Keratinocyte (primary cell): Measurements from ENCODE around the gene DLGAP1. TPM values are rescaled to one million over a fixed set of nuclear protein-coding genes. Genes with fewer than 3 reads are reported as not detected.

Experiments used
- DNase-seq: peaks from one replicate; pipeline ENCODE4 v3.0.0-alpha.2; 2011; ENCODE audit warnings: low read depth, missing footprints, low spot score
- FAIRE-seq: peaks from 2 replicates; lab custom pipeline; 2011; peaks lifted over from hg19 to GRCh38; lab: Jason Lieb, UNC
- H2AFZ ChIP-seq: 2 replicates; pipeline ENCODE4 v1.6.0; 2012; ENCODE audit warnings: low read length, control low read depth, inconsistent platforms; ENCODE audit not compliant: control insufficient read depth
- H3K27ac ChIP-seq: 2 replicates; pipeline ENCODE4 v1.5.1; 2011; ENCODE audit warnings: low read length; ENCODE audit not compliant: control insufficient read depth, insufficient read depth
- H3K27me3 ChIP-seq: 3 replicates; pipeline ENCODE4 v1.6.0; 2011; ENCODE audit warnings: low read length; ENCODE audit not compliant: control insufficient read depth, insufficient read depth; ENCODE audit errors: extremely low read depth
- H3K36me3 ChIP-seq, 2 experiments: 2 replicates in 1 of 2; 3 replicates in 1 of 2; pipeline ENCODE4 v1.5.1; 2011; ENCODE audit warnings: low read length in 2 of 2, mild to moderate bottlenecking in 1 of 2; ENCODE audit not compliant: control insufficient read depth in 2 of 2, insufficient read depth in 2 of 2; ENCODE audit errors: extremely low read depth in 1 of 2
- H3K4me1 ChIP-seq: 3 replicates; pipeline ENCODE4 v1.5.1; 2011; ENCODE audit warnings: low read length; ENCODE audit not compliant: control insufficient read depth, insufficient read depth; ENCODE audit errors: extremely low read depth
- H3K4me2 ChIP-seq: 3 replicates; pipeline ENCODE4 v1.6.0; 2011; ENCODE audit warnings: low read depth, low read length; ENCODE audit not compliant: control insufficient read depth, insufficient read depth; ENCODE audit errors: extremely low read depth
- H3K4me3 ChIP-seq, 3 experiments: fragments of 200-600 bp in 1 of 3; sonication (generic) in 1 of 3; 2 replicates in 2 of 3; 3 replicates in 1 of 3; pipeline ENCODE4 v1.5.1; 2011 to 2016; ENCODE audit warnings: low read length in 3 of 3, mild to moderate bottlenecking in 3 of 3, control low read depth in 2 of 3, inconsistent platforms in 1 of 3, low read depth in 1 of 3, mixed read lengths in 1 of 3, mixed run types in 1 of 3, moderate library complexity in 1 of 3; ENCODE audit not compliant: control insufficient read depth in 2 of 3, insufficient read depth in 2 of 3; ENCODE audit errors: extremely low read depth in 1 of 3
- H3K79me2 ChIP-seq: 2 replicates; pipeline ENCODE4 v1.6.0; 2012; ENCODE audit warnings: low read length; ENCODE audit not compliant: control insufficient read depth, insufficient read depth
- H3K9ac ChIP-seq: 3 replicates; pipeline ENCODE4 v1.6.0; 2011; ENCODE audit warnings: low read length; ENCODE audit not compliant: control insufficient read depth, insufficient read depth; ENCODE audit errors: extremely low read depth
- H3K9me1 ChIP-seq: 3 replicates; pipeline ENCODE4 v1.6.0; 2011; ENCODE audit warnings: low read length; ENCODE audit not compliant: control insufficient read depth, insufficient read depth; ENCODE audit errors: extremely low read depth
- H3K9me3 ChIP-seq: 2 replicates; pipeline ENCODE4 v1.5.1; 2012; ENCODE audit warnings: low read depth, low read length; ENCODE audit not compliant: control insufficient read depth
- H4K20me1 ChIP-seq: 3 replicates; pipeline ENCODE4 v1.6.0; 2011; ENCODE audit warnings: low read length; ENCODE audit not compliant: control insufficient read depth, insufficient read depth; ENCODE audit errors: extremely low read depth
- EZH2 ChIP-seq: IDR thresholded peaks from one replicate; pipeline ENCODE4 v1.6.1; 2012; ENCODE audit warnings: inconsistent platforms, mild to moderate bottlenecking, low read length, moderate library complexity
- dilution Hi-C: fragments of 300-500 bp; cut with MboI; formaldehyde crosslinking; loops from one replicate; pipeline ENCODE4 v1.7.0; 2020; ENCODE audit warnings: low sequenced_read_pairs; ENCODE audit not compliant: extremely low pct_ligation_motif_present
- polyA plus RNA-seq, 5 experiments: library from polyadenylated mRNA; depleted of rRNA in 3 of 5; stranded (reverse) in 3 of 5; stranded (forward) in 1 of 5; unstranded in 1 of 5; fragments of >200 nt; gene quantifications; 1 replicate in 1 of 5; 2 replicates in 3 of 5; 3 replicates in 1 of 5; pipeline versions ENCODE4 v1.2.1 to v1.2.3, GENCODE V29; 2011 to 2012; ENCODE audit warnings: missing spikeins in 2 of 5, low read depth in 1 of 5, low replicate concordance in 1 of 5
- TF ChIP-seq, protein P1 (sequence below), 3 experiments: IDR thresholded peaks in 1 of 3; conservative IDR thresholded peaks in 1 of 3; optimal IDR thresholded peaks in 1 of 3; 2 replicates in 2 of 3; 3 replicates in 1 of 3; pipeline versions ENCODE3 to v1.5.1; 2011; ENCODE audit warnings: low read length in 3 of 3, mild to moderate bottlenecking in 3 of 3, moderate library complexity in 2 of 3, control low read depth in 1 of 3, inconsistent platforms in 1 of 3; ENCODE audit not compliant: insufficient read depth in 2 of 3; ENCODE audit errors: extremely low read depth in 1 of 3

The DLGAP1 gene
- polyA plus RNA-seq, 1 donor (not counting 4 experiments of a cell fraction or from before 2014, with no cell fraction given), result not detected

DNA sequence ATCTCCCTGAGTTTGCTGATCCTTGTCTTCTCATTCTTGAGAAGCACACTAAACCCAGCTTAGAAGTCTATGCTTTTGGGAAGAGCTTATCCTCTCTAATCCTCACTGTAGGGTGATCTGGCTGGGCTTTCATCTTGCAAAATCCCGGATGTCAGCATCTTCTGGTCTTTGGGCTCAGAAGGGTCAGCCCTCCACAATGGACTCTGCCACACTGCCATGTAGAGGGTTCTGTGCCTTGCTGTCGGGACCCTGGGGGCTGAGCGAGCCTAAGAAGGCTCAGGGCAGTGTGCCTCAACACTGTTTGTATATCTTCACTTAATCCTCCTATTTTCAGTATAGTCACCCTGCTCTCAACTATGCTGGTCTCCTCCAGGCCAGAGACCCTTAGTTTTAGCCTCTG lies 902.8 kb downstream of the DLGAP1 start:
- H3K9ac ChIP-seq, result no peak overlapping the region
- TF ChIP-seq, protein P1, sequence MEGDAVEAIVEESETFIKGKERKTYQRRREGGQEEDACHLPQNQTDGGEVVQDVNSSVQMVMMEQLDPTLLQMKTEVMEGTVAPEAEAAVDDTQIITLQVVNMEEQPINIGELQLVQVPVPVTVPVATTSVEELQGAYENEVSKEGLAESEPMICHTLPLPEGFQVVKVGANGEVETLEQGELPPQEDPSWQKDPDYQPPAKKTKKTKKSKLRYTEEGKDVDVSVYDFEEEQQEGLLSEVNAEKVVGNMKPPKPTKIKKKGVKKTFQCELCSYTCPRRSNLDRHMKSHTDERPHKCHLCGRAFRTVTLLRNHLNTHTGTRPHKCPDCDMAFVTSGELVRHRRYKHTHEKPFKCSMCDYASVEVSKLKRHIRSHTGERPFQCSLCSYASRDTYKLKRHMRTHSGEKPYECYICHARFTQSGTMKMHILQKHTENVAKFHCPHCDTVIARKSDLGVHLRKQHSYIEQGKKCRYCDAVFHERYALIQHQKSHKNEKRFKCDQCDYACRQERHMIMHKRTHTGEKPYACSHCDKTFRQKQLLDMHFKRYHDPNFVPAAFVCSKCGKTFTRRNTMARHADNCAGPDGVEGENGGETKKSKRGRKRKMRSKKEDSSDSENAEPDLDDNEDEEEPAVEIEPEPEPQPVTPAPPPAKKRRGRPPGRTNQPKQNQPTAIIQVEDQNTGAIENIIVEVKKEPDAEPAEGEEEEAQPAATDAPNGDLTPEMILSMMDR (optimal IDR thresholded peaks at IDR 0.05 in 1 of 3, IDR thresholded peaks at IDR 0.05 in 1 of 3, conservative IDR thresholded peaks at IDR 0.05 in 1 of 3; ENCODE audit: extremely low read depth in 1 of 3, insufficient read depth in 2 of 3, low read length in 3 of 3), result no peak
- no peak for TF ChIP-seq EZH2

DNA sequence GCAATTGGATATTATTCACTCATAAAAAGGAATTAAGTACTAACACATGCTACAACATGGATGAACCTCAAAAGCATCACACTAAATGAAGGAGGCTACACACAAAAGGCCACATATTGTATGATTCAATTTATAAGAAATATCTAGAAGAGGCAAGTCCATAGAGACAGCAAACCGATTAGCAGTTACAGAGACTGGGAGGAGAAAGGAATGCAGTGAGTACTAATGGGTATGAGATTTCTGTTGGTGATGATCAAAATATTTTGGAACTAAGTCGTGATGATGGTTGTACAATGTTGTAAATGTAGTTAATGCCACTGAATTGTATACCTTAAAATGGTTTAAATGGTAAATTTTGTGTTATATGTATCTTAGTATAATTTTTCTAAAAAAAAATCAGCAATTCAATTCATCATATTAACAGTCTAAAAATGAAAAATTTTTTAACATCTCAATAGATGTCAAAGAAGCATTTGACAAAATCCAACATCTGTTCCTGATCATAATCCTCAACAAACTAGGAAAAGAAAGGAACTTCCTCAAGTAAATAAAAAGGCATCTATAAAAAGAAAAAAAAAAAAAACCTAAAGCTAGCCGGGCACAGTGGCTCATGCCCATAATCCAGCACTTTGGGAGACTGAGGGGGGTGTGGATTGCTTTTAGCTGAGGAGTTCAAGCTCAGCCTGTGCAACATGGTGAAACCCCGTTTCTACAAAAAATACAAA lies 907.1 kb downstream of the DLGAP1 start:
- Histone ChIP-seq H3K4me3 (no peak overlapping the region), H3K9ac (no peak overlapping the region), H3K4me2 (no peak overlapping the region), H3K36me3 (no peaks in the 10 kb centered on the region), H4K20me1 (no peaks in the 10 kb centered on the region), H2AFZ (no peak overlapping the region), H3K9me3 (no peaks in the 10 kb centered on the region), H3K27ac (no peak overlapping the region), H3K9me1 (no peaks in the 10 kb centered on the region), H3K27me3 (no peaks in the 10 kb centered on the region), H3K4me1 (no peaks in the 10 kb centered on the region), H3K79me2 (no peaks in the 10 kb centered on the region)
- no peak for TF ChIP-seq EZH2
- TF ChIP-seq, protein P1 (optimal IDR thresholded peaks at IDR 0.05 in 1 of 3, IDR thresholded peaks at IDR 0.05 in 1 of 3, conservative IDR thresholded peaks at IDR 0.05 in 1 of 3; ENCODE audit: extremely low read depth in 1 of 3, insufficient read depth in 2 of 3, low read length in 3 of 3), result no peak
- DNase-seq (no peak), FAIRE-seq (no peak)
- dilution Hi-C loops, result no loop called here

More for the DNA sequence above, 902.8 kb downstream of the DLGAP1 start:
- Histone ChIP-seq H3K27ac (no peak overlapping the region), H3K36me3 (no peaks in the 10 kb centered on the region), H3K4me1 (no peaks in the 10 kb centered on the region), H4K20me1 (no peaks in the 10 kb centered on the region), H3K4me2 (no peak overlapping the region), H3K4me3 (no peak overlapping the region), H3K27me3 (no peaks in the 10 kb centered on the region), H3K9me3 (no peaks in the 10 kb centered on the region), H3K9me1 (no peaks in the 10 kb centered on the region), H2AFZ (no peak overlapping the region), H3K79me2 (no peaks in the 10 kb centered on the region)
- FAIRE-seq (no peak), DNase-seq (no peak)
- dilution Hi-C loops, result no loop called here
